Measurements from ENCODE around the gene ARID5B. TPM values are rescaled to one million over a fixed set of nuclear protein-coding genes. Genes with fewer than 3 reads are reported as not detected.
A peak's percentile ranks its signal among the peaks of the same experiment; 100 is the strongest.

The ARID5B gene
- polyA plus RNA-seq, 1 donor from 2014 or later = 2.1 TPM

DNA sequence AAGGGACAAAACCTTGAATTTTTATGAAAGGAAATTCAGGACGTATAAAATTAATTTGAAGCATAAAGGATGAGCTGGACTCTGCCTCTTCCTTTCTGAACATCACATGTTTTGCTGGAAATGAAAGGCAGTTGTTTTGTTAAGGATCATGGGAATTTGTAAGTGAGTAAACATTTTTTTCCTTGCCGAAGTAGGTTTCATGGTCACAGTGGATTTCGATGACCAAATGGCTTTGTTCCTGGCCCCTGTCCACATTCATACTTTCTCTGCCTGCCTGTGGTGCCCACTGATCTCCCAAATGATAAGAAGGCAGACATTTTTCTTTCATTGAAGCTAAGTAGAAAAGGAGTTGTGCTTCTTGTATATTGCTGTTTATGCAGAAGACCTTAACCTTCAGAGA lies 104.2 kb downstream of the ARID5B start:
- no peak overlapping the region for H3K4me3 ChIP-seq (ENCODE audit: low read length)
- H3K4me2 ChIP-seq (ENCODE audit: low read length) = no peak overlapping the region
- H3K36me3 ChIP-seq (ENCODE audit: insufficient read depth, low read length) = no peaks in the 10 kb centered on the region
- TF ChIP-seq EZH2 (IDR thresholded peaks at IDR 0.05; ENCODE audit: borderline replicate concordance, insufficient read depth, low read length, poor library complexity, severe bottlenecking) (no peak), RAD21 (conservative IDR thresholded peaks at IDR 0.05) (no peak), EP300 (conservative IDR thresholded peaks at IDR 0.05; ENCODE audit: poor library complexity, severe bottlenecking) (no peak), MXI1 (conservative IDR thresholded peaks at IDR 0.05; ENCODE audit: poor library complexity, severe bottlenecking) (no peak), SMC3 (conservative IDR thresholded peaks at IDR 0.05; ENCODE audit: poor library complexity) (no peak), POLR2AphosphoS5 (IDR thresholded peaks at IDR 0.05) (no peak), TAF1 (IDR thresholded peaks at IDR 0.05; ENCODE audit: low read depth) (no peak)
- TF ChIP-seq, protein P1, sequence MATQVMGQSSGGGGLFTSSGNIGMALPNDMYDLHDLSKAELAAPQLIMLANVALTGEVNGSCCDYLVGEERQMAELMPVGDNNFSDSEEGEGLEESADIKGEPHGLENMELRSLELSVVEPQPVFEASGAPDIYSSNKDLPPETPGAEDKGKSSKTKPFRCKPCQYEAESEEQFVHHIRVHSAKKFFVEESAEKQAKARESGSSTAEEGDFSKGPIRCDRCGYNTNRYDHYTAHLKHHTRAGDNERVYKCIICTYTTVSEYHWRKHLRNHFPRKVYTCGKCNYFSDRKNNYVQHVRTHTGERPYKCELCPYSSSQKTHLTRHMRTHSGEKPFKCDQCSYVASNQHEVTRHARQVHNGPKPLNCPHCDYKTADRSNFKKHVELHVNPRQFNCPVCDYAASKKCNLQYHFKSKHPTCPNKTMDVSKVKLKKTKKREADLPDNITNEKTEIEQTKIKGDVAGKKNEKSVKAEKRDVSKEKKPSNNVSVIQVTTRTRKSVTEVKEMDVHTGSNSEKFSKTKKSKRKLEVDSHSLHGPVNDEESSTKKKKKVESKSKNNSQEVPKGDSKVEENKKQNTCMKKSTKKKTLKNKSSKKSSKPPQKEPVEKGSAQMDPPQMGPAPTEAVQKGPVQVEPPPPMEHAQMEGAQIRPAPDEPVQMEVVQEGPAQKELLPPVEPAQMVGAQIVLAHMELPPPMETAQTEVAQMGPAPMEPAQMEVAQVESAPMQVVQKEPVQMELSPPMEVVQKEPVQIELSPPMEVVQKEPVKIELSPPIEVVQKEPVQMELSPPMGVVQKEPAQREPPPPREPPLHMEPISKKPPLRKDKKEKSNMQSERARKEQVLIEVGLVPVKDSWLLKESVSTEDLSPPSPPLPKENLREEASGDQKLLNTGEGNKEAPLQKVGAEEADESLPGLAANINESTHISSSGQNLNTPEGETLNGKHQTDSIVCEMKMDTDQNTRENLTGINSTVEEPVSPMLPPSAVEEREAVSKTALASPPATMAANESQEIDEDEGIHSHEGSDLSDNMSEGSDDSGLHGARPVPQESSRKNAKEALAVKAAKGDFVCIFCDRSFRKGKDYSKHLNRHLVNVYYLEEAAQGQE (IDR thresholded peaks at IDR 0.05; ENCODE audit: borderline replicate concordance) = no peak
- TF ChIP-seq, protein P2, sequence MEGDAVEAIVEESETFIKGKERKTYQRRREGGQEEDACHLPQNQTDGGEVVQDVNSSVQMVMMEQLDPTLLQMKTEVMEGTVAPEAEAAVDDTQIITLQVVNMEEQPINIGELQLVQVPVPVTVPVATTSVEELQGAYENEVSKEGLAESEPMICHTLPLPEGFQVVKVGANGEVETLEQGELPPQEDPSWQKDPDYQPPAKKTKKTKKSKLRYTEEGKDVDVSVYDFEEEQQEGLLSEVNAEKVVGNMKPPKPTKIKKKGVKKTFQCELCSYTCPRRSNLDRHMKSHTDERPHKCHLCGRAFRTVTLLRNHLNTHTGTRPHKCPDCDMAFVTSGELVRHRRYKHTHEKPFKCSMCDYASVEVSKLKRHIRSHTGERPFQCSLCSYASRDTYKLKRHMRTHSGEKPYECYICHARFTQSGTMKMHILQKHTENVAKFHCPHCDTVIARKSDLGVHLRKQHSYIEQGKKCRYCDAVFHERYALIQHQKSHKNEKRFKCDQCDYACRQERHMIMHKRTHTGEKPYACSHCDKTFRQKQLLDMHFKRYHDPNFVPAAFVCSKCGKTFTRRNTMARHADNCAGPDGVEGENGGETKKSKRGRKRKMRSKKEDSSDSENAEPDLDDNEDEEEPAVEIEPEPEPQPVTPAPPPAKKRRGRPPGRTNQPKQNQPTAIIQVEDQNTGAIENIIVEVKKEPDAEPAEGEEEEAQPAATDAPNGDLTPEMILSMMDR (IDR thresholded peaks at IDR 0.05; ENCODE audit: poor library complexity, severe bottlenecking) = no peak
- H3K27me3 ChIP-seq (ENCODE audit: insufficient read depth, low read depth, low read length) = no peaks in the 10 kb centered on the region
- H4K20me1 ChIP-seq (ENCODE audit: insufficient read depth) = no peaks in the 10 kb centered on the region
- no peak overlapping the region for H3K9ac ChIP-seq (ENCODE audit: low read length)
- no peak overlapping the region for H2AFZ ChIP-seq (ENCODE audit: low read depth, low read length)
- H3F3A ChIP-seq (ENCODE audit: insufficient read depth, low read length, poor library complexity, severe bottlenecking) = no peaks in the 10 kb centered on the region
- H3K27ac ChIP-seq (ENCODE audit: low read length) = peak overlapping the region; percentile 82
- H3K79me2 ChIP-seq (replicated peaks; ENCODE audit: insufficient read depth, low read length) = no peaks in the 10 kb centered on the region
- H3K9me3 ChIP-seq (ENCODE audit: low read length) = no peaks in the 10 kb centered on the region
- H3K9me2 ChIP-seq (ENCODE audit: insufficient read depth, low read length) = no peaks in the 10 kb centered on the region

DNA sequence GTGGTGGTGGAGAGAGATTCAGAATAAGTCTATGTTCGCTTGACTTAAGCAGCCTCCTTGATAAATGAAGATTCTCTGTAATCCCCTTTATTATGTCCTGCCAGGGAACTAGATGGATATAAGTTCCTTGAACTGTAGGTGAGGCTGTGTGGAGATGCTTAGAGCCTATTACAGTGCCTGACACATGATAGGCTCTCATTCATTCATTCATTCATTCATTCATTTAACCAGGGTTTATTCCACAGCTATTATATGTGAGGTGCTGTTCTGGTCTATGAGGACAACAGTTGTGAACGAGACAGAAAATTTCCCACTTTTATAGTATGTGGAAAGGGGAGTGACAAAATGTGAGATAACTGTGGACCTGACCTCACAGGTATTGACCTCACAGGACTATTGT lies 105.6 kb downstream of the ARID5B start:
- H3K27ac ChIP-seq (ENCODE audit: low read length) = no peak overlapping the region
- no peaks in the 10 kb centered on the region for H3K27me3 ChIP-seq (ENCODE audit: insufficient read depth, low read depth, low read length)
- H3K36me3 ChIP-seq (ENCODE audit: insufficient read depth, low read length) = no peaks in the 10 kb centered on the region
- H4K20me1 ChIP-seq (ENCODE audit: insufficient read depth) = no peaks in the 10 kb centered on the region
- TF ChIP-seq, protein P1 (IDR thresholded peaks at IDR 0.05; ENCODE audit: borderline replicate concordance) = no peak
- TF ChIP-seq, protein P2 (IDR thresholded peaks at IDR 0.05; ENCODE audit: poor library complexity, severe bottlenecking) = no peak
- TF ChIP-seq EZH2 (IDR thresholded peaks at IDR 0.05; ENCODE audit: borderline replicate concordance, insufficient read depth, low read length, poor library complexity, severe bottlenecking) (no peak), MXI1 (conservative IDR thresholded peaks at IDR 0.05; ENCODE audit: poor library complexity, severe bottlenecking) (no peak), RAD21 (conservative IDR thresholded peaks at IDR 0.05) (no peak), POLR2AphosphoS5 (IDR thresholded peaks at IDR 0.05) (no peak), TAF1 (IDR thresholded peaks at IDR 0.05; ENCODE audit: low read depth) (no peak), EP300 (conservative IDR thresholded peaks at IDR 0.05; ENCODE audit: poor library complexity, severe bottlenecking) (no peak), SMC3 (conservative IDR thresholded peaks at IDR 0.05; ENCODE audit: poor library complexity) (no peak)
- H2AFZ ChIP-seq (ENCODE audit: low read depth, low read length) = no peak overlapping the region
- H3K9me3 ChIP-seq (ENCODE audit: low read length) = no peaks in the 10 kb centered on the region
- no peak overlapping the region for H3K4me2 ChIP-seq (ENCODE audit: low read length)
- no peaks in the 10 kb centered on the region for H3K9me2 ChIP-seq (ENCODE audit: insufficient read depth, low read length)
- no peaks in the 10 kb centered on the region for H3K79me2 ChIP-seq (replicated peaks; ENCODE audit: insufficient read depth, low read length)
- no peak overlapping the region for H3K9ac ChIP-seq (ENCODE audit: low read length)
- H3F3A ChIP-seq (ENCODE audit: insufficient read depth, low read length, poor library complexity, severe bottlenecking) = no peaks in the 10 kb centered on the region
- no peak overlapping the region for H3K4me3 ChIP-seq (ENCODE audit: low read length)

Measured in neural cell (in vitro differentiated cells).